Uterus (tissue), 2 donors: ENCODE results near the gene VAMP7.

Experiments used
- CTCF ChIP-seq, 4 experiments: fragments of 200-600 bp in 2 of 4; fragments of 450-650 bp in 2 of 4; sonication (generic) in 2 of 4; IDR thresholded peaks; one replicate each; pipeline ENCODE4 v1.5.1; 2016 to 2019; ENCODE audit warnings: antibody characterized with exemption in 4 of 4, mild to moderate bottlenecking in 2 of 4, moderate library complexity in 1 of 4
- POLR2A ChIP-seq, 2 donors: fragments of 450-650 bp; IDR thresholded peaks; one replicate each; pipeline ENCODE4 v1.6.1; 2016; ENCODE audit warnings: antibody characterized with exemption in 2 of 2, mild to moderate bottlenecking in 1 of 2, moderate library complexity in 1 of 2

DNA sequence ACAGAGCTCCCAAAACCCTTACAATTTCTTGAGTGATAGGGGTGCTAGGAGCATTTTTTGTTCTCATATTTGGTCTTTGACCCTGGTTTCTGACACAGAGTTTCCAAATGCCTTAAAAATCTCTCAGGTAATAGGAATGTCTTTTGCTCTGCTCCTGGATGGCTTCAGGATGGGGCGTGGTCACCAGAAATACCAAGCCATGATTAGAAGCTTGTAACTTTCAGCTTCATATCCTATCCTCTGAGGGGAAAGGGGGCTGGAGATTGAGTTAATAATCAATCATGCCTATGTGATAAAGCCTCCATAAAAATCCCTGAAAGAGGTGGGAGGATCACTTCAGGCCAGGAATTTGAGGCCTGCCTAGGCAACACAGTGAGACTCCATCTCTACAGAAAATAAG, 81.8 kb downstream of the VAMP7 start:
- TF ChIP-seq CTCF (IDR thresholded peaks at IDR 0.05) (no peak), POLR2A (IDR thresholded peaks at IDR 0.05) (no peak)
